ENCODE measurements around the gene OSMR.

Gene OSMR

DNA sequence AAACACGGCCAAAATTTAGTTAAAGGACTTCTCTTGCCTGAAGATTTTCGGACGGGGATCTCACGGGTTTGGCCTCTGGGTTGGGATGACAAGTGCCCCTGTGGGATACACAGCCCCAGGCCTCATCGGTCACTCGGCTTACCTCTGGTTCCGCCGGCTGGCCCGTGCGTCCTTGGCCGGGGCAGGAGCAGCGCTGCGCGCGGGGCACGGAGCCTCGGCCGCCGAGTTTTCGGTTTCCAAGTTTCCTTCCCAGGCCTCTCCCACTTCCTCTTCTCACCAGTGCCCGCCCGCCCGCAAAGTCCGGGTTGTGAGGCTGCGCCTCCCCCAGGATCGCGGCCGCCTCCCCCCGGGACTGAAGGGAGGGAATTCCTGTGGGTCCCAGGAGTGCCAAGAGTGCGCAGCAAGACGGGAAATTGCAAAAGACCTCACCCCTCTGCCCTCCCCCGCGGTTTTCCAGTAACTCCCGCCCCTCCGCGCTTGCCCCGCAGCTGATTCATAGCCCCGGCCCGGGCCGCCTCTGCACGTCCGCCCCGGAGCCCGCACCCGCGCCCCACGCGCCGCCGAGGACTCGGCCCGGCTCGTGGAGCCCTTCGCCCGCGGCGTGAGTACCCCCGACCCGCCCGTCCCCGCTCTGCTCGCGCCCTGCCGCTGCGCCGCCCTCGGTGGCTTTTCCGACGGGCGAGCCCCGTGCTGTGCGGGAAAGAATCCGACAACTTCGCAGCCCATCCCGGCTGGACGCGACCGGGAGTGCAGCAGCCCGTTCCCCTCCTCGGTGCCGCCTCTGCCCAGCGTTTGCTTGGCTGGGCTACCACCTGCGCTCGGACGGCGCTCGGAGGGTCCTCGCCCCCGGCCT lies at the start of gene OSMR:
Gene OSMR (plus strand): TSS at position 487 of the 853 bp plus-strand sequence. CDS start 23,033 bp downstream, outside the sequence.
- in situ Hi-C loops (cut with MboI; ENCODE audit: low sequenced_read_pairs) = no loop called here

DNA sequence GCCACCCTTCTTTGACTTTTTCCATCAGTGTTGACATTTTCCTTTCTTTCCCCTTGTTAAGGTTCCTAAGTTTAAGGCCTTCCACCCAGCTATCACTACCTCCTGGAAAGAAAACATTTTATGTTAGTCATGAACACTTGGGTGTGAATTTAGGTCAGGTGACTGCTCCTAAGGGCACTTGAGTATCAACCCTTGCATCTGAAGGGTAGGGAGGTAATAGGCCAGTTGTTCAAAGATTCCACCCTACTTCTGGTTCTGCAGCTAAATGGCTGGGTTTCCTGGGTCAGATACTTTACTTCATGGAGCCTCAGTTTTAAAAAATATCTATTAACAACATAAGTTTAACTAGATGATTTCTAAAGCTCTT lies 49.1 kb upstream of the OSMR start:
- in situ Hi-C loops (cut with MboI; ENCODE audit: low sequenced_read_pairs) = no loop called here

DNA sequence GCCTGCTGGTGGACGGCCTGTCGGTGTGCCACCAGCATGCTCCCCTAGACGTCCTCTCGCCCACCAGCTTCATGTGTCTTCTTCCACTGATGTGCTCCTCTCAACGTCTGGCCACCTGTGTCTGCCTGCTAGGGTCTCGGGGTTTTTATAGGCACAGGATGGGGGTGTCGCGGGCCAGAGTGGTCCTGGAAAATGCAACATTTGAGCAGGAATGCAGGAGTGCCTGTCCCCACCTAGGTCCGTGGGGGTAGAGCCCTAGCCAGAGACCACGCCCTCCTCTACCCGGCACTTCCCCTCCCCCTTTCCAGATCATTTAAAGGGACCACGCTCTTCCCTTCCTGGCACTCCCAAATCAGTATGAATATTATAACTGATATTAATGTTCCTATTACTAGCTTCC lies 48.0 kb upstream of the OSMR start:
- in situ Hi-C loops (cut with MboI; ENCODE audit: low sequenced_read_pairs) = no loop called here

DNA sequence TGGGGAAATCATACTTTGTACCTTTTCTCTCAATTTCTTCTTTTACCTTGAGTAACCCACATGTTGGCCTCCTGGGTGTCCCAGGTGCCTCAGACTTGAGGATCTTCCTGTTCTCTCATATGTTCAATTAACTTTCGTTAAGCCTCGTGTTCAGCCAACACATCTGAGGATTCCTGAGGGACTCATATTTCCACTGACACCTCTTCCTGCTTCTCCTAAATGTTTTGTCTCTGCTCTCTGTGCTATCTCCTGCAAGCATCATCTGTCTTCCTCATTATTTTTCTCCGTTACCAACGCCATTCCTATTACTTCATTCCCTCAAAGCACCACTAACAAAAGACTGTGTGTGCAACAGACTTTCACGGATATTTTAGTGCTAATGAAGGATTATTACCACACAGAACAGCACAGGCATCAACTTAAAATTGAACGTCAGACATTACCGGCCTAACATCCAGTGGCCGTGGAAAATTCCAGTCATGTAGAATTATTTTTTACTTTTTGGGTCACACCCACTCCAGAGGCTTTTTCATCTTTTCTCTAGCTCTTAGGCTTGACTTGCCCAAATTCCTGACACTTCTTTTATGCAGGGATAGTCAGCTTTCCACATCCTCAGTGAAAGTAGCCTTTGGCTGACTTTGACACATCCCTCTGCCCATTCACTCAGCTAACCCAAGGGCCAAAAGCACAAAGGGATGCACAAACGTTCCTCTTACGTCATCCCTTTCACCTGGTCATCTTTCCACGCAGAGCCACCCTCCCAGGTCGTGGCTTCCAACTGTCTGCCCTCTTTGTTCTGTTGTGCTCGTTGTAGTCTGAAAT lies 46.0 kb upstream of the OSMR start:
- in situ Hi-C loops (cut with MboI; ENCODE audit: low sequenced_read_pairs) = loop anchor here (25.0 kb wide), 1 partner anchor 362 kb away; no protein-coding TSS in a partner anchor

GRCh38 chr5:38800515-38800914 lies 45.3 kb upstream of the OSMR start:
- in situ Hi-C loops (cut with MboI; ENCODE audit: low sequenced_read_pairs) = loop anchor here (25.0 kb wide), 1 partner anchor 363 kb away; no protein-coding TSS in a partner anchor

DNA sequence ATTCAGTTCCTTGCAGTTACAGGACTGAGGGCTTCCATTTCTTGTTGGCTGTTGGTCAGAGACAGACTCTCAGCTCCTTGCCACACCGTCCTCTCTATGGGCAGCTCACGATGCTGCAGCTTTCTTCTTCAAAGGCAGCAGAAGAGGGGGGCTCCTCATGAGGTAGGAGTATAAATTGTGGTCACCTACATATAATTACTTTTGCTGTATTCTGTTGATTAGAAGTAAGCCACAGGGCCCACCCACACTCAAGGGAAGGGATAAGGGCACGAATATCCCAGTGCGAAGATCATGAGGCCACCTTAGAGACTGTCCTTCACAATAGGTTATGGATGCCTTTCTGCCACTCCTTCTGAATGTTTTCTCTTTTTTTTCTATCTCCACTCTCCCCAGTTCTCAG lies 43.7 kb upstream of the OSMR start:
- in situ Hi-C loops (cut with MboI; ENCODE audit: low sequenced_read_pairs) = loop anchor here (25.0 kb wide), 1 partner anchor 365 kb away; no protein-coding TSS in a partner anchor

DNA sequence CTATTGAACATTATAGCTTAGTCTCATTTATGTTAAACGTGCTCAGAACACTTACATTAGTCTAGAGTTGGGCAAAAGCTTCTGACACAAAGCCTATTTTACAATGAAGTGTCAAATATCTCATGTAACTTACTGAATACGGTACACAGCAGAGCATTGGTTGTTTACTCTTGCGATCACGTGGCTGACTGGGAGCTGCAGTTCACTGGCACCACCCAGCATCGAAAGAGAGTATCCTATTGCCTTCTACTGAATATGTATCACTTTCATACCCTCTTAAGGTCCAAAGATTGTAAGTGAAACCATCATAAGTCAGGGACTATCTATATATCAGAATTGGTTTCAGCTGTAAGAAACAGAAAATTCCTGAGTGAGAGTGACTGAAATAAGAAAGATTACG lies 42.6 kb upstream of the OSMR start:
- in situ Hi-C loops (cut with MboI; ENCODE audit: low sequenced_read_pairs) = loop anchor here (25.0 kb wide), 1 partner anchor 366 kb away; no protein-coding TSS in a partner anchor

DNA sequence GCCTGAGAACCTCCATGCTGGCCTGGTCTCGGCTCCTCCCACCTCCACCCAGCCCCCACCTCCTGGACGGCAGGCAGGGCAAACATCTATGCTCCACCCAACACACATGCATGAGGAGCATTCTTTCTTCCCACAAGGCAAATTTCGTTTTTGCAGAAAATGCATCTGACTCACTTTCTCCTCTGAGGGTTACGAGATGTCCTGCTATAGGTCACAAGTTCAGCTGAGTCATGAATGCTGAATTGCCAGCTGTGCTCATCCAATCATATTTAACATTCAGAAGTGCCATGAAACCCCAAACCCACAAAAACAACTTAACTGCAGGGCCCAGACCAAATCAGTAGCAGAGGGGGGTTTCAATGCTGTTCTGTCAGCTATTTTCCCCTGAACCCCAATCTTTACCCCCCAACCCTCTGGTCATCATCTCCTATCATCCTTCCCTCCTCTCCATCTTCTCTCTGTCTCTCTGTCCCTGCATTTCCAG lies 39.0 kb upstream of the OSMR start:
- in situ Hi-C loops (cut with MboI; ENCODE audit: low sequenced_read_pairs) = loop anchor here (25.0 kb wide), 1 partner anchor 370 kb away; no protein-coding TSS in a partner anchor

GRCh38 chr5:38807570-38808483 lies 38.0 kb upstream of the OSMR start:
- in situ Hi-C loops (cut with MboI; ENCODE audit: low sequenced_read_pairs) = loop anchor here (25.0 kb wide), 1 partner anchor 371 kb away; no protein-coding TSS in a partner anchor

DNA sequence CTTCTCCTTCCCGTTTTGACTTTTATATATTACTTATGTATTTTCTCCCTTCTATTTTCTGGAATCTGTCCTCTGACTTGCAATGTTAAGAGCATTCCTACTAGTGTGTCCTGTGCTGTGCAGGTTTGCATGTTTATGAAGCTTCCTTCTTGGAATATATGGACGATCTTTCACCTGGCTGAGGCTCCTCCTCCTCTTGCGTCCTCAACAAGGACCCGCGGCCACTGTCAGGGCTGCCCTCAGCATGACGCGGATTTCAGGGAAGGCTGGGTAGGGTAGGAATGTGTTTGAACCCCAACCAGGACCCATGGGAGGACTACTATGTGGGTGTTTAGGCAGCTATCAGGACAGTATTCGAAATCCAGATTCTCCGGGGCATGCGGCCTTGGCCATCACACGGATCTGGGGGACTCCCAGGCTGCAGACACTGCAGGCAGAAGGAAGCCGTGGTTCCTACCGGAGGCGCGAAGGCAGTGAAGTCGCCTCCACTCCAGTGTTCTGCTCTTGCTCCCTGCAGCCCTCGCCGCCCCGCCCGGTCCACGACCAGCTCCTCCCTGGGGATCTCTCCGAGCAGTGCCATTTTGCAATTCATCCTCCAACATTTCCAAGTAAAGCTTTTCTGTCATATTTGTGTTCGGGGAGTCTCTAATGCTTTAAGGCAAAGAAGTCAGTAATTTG lies 37.0 kb upstream of the OSMR start:
- in situ Hi-C loops (cut with MboI; ENCODE audit: low sequenced_read_pairs) = loop anchor here (25.0 kb wide), 1 partner anchor 372 kb away; no protein-coding TSS in a partner anchor

DNA sequence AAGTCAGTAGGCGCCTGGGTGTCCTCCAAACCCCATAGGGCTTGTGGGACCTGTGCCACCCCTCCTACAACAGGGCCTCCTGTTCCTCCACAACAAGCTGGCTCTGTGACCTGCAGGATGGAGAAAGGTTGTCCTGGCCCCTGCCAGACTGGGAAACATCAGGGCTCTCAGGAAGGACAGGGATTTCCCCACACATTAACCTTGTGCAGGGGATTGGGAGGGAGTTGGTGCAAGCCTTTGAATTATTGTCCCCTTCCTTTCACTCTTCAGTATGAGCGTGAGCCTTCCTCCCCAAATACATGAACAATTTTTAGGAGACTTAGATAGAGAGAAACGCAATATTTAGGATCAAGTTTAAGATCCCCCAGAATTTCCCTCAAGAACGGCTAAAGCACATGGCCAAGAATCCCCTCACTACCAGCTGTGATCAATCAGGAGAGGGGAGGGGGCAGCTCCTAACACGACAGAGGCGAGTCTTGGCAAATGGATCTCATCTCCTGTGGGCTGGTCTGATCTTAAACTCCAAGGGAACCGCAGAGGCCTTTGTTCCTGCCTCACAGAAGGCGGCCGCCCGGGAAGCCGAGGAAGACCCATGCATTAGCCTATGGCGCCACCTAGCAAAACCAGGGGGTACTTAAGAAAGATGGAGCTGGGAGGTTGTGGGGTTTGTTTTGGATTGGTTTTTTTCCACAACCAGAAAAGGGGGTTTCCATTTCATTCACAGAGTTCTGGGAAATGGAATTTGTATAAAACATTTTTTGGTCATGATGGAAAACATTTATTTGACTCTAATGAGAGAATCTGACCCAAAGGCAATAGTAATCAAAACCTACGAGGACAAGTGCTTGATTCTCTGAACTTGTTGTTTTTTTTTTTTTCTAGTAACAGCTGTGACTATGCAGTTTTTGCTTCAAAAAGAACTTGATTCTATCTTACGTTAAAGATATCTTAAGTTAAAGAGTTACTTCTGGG lies 36.1 kb upstream of the OSMR start:
- in situ Hi-C loops (cut with MboI; ENCODE audit: low sequenced_read_pairs) = loop anchor here (25.0 kb wide), 1 partner anchor 372 kb away; no protein-coding TSS in a partner anchor

DNA sequence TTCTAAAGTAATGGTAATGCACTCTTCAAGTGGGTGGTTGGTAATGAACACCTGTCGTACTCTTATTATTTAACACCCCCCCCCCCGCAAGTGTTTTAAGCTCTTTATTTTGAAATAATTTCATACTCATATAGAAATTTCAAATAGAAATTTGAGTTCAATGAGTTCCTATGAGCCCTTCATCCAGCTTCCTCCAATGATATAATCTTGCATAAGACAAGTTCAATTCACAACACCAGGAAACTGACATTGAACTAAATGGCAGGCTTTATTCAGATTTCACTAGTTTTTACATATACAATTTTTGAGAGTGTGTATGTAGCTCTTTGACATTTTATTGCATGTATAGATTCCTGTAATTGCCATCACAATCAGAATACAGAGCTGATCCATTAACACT lies 30.9 kb upstream of the OSMR start:
- in situ Hi-C loops (cut with MboI; ENCODE audit: low sequenced_read_pairs) = loop anchor here (25.0 kb wide), 1 partner anchor 378 kb away; no protein-coding TSS in a partner anchor

DNA sequence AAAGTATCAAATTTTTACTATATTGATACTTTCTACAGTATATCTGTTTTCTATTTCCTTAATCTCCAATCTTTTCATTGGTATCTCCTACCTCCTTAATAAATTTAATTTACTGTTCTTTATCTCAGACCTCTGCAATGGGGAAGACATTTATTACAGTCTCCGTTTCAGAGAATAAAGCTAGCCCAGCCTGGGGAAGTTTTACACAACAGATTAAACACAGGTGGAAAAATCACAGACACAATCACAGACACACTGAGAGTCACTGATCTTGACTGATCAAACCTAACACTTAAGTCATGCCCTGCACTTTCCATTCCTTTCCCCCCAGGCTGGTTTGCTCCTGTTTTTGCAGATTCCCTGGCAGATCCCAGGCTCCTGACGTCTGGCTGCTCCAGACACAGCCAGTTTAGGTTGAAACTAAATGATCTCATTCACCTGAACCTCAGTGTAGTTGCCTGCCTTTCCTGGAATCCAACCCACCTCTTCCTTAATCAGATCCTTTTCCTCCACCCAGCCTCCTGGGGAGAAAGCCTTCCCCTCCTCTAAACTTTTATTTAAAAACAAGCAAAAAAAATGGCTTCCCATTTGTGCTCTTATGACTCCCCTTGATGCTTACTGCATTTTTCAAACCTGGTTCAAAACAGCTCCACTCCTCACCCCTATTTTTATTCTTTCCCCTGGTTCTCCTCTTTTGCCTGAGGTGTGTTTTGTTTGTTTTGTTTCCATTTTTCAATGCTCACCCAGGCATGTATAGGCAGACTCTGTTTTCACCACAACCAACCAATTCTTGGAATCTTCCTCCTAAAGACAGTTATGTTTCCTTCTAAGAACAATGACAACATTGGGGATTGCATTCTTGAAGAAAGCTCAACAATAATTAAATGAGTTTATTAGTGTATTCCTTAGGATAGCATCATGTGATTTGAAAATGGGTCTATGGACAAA lies 29.5 kb upstream of the OSMR start:
- in situ Hi-C loops (cut with MboI; ENCODE audit: low sequenced_read_pairs) = loop anchor here (25.0 kb wide), 1 partner anchor 379 kb away; no protein-coding TSS in a partner anchor

GRCh38 chr5:38821679-38822078 lies 24.1 kb upstream of the OSMR start:
- in situ Hi-C loops (cut with MboI; ENCODE audit: low sequenced_read_pairs) = loop anchor here (25.0 kb wide), 1 partner anchor 384 kb away; no protein-coding TSS in a partner anchor

DNA sequence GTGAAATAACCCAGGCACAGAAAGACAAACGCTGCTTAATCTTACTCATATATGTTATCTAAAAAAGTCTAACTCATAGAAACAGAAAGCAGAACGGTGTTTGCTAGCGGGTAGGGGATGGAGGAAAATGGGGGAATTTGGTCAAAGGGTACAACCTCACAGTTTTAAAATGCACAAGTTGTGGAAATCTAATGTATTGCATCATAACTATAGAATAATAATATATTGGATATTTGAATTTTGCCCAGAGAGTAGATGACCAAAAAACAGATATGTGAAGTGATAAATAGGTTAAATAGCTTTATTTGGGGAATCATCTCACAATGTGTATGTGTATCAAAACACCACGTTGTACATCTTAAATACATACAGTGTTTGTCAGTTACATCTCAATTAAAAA lies 22.3 kb upstream of the OSMR start:
- in situ Hi-C loops (cut with MboI; ENCODE audit: low sequenced_read_pairs) = loop anchor here (25.0 kb wide), 1 partner anchor 386 kb away; no protein-coding TSS in a partner anchor

GRCh38 chr5:38824821-38825220 lies 21.0 kb upstream of the OSMR start:
- in situ Hi-C loops (cut with MboI; ENCODE audit: low sequenced_read_pairs) = loop anchor here (25.0 kb wide), 1 partner anchor 388 kb away; no protein-coding TSS in a partner anchor

GRCh38 chr5:38825494-38825893 lies 20.3 kb upstream of the OSMR start:
- in situ Hi-C loops (cut with MboI; ENCODE audit: low sequenced_read_pairs) = no loop called here

Measured in HL-60/S4 (cell line).